Measurements from ENCODE around the gene SLC9A3.

DNA sequence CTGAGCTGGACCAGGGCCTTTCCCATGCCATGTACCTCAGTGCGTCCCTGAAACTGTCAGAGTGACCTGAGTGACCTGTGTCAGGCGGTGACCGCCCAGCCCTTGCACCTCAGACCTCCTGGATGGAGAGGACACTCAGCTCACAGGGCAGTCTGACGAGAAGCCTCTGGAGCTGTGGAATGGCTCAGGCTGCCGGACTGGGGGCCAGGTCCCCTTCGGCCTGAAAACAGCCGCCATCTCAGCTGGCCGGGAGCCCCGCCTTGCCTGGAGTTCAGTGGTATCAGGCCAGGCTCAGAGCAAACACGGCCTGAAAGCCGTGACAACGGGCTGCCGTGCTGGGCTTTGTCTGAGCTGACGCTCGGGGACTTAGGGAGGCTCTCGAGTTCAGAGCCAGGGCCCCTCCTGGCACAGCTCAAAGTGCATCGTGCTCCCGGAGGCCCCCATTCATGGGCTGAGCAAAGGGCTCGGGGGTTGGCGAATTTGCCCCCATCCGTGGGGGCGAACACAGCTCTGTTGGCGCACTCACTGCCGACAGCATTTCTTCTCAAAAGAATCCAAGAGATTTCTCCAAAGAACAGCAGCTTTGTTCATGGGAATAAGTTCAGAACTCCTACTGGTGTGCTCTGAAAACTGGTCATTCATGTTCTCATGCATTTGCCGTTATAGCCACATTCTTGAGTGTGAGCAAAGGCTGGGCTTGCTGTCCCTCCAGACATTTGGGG lies 8.4 kb upstream of the SLC9A3 start:
- TF ChIP-seq CTCF (IDR thresholded peaks at IDR 0.05) (no peak), POLR2A (IDR thresholded peaks at IDR 0.05) (no peak)
